Uterus (tissue), 2 donors: ENCODE measurements around the gene FBXO48.

Experiments
- POLR2A ChIP-seq, 2 donors: fragments of 450-650 bp; IDR thresholded peaks; one replicate each; pipeline ENCODE4 v1.6.1; 2016; ENCODE audit warnings: antibody characterized with exemption in 2 of 2, mild to moderate bottlenecking in 1 of 2, moderate library complexity in 1 of 2
- TF ChIP-seq, protein P1 (sequence below), 4 experiments: fragments of 200-600 bp in 2 of 4; fragments of 450-650 bp in 2 of 4; sonication (generic) in 2 of 4; IDR thresholded peaks; one replicate each; pipeline ENCODE4 v1.5.1; 2016 to 2019; ENCODE audit warnings: antibody characterized with exemption in 4 of 4, mild to moderate bottlenecking in 2 of 4, moderate library complexity in 1 of 4

DNA sequence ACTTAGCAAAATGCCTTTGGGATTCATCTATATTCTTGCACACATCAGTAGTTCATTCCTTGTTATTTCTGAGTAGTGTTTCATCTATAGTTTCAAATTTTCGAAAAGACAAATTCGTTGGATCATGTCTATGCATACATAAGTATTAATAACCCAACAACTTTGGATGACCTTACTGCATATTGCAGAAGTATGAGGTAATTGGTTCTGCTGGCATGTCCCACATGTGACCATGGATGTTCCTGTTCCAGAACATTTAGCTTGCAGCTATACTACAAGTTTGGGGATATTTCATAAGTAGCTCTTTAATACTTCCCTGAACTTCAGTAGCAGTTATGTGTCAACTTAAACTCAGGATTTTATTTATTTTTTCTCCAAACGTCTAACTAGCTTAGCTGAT lies 45.2 kb upstream of the FBXO48 start:
- TF ChIP-seq, protein P1, sequence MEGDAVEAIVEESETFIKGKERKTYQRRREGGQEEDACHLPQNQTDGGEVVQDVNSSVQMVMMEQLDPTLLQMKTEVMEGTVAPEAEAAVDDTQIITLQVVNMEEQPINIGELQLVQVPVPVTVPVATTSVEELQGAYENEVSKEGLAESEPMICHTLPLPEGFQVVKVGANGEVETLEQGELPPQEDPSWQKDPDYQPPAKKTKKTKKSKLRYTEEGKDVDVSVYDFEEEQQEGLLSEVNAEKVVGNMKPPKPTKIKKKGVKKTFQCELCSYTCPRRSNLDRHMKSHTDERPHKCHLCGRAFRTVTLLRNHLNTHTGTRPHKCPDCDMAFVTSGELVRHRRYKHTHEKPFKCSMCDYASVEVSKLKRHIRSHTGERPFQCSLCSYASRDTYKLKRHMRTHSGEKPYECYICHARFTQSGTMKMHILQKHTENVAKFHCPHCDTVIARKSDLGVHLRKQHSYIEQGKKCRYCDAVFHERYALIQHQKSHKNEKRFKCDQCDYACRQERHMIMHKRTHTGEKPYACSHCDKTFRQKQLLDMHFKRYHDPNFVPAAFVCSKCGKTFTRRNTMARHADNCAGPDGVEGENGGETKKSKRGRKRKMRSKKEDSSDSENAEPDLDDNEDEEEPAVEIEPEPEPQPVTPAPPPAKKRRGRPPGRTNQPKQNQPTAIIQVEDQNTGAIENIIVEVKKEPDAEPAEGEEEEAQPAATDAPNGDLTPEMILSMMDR (IDR thresholded peaks at IDR 0.05) = no peak
- no peak for TF ChIP-seq POLR2A (IDR thresholded peaks at IDR 0.05)
